ENCODE data around the gene ADAMTS16. TPM values are rescaled to one million over a fixed set of nuclear protein-coding genes. Genes with fewer than 3 reads are reported as not detected.
A peak's percentile ranks its signal among the peaks of the same experiment; 100 is the strongest.

Gene ADAMTS16
- total and polyA plus RNA-seq, 2 experiments from 2014 or later, result 2.8 to 15.4 TPM

GRCh38 chr5:5104550-5104949 lies 35.6 kb upstream of the ADAMTS16 start:
- Histone ChIP-seq H2AFZ (no peak overlapping the region), H3K9me2 (ENCODE audit: insufficient read depth) (peaks cover 20% of the 10 kb centered on the region), H3K4me3 (no peak overlapping the region), H3K36me3 (ENCODE audit: insufficient read depth) (no peaks in the 10 kb centered on the region), H4K20me1 (replicated peaks; ENCODE audit: insufficient read depth) (no peaks in the 10 kb centered on the region), H3K4me1 (ENCODE audit: insufficient read depth) (peaks cover 8% of the 10 kb centered on the region; the same call in 1 of the 2 replicates), H3K27me3 (ENCODE audit: insufficient read depth) (no peaks in the 10 kb centered on the region), H3K27ac (ENCODE audit: low read depth) (no peak overlapping the region), H3K79me2 (replicated peaks; ENCODE audit: insufficient read depth) (no peaks in the 10 kb centered on the region), H3F3A (replicated peaks; ENCODE audit: low read depth) (no peaks in the 10 kb centered on the region), H3K4me2 (no peak overlapping the region)
- peak; percentile 37 for DNase-seq (ENCODE audit: low spot score)
- peak; percentile 55; the same call in 2 of the 3 replicates for ATAC-seq
- H3K4me3 Mint-ChIP-seq, result no peak overlapping the region
- H3K36me3 Mint-ChIP-seq (ENCODE audit: low read depth), result no peaks in the 10 kb centered on the region
- peaks cover 5% of the 10 kb centered on the region; the same call in 2 of the 3 replicates for H3K4me1 Mint-ChIP-seq
- H3K9me3 Mint-ChIP-seq, result peaks cover 6% of the 10 kb centered on the region; the same call in 2 of the 3 replicates
- TF ChIP-seq CTCF (conservative IDR thresholded peaks at IDR 0.05; ENCODE audit: low read depth in 2 of 2) (peak; percentile 5 to 32; a peak in 2 of 4 replicates), ZNF462 (CRISPR knock-in tag; IDR thresholded peaks at IDR 0.05) (0 out of 2 replicates have a peak, but pooled peaks have one; percentile 11), ETS1 (IDR thresholded peaks at IDR 0.05) (no peak)
- no peaks in the 10 kb centered on the region for H3K27me3 Mint-ChIP-seq (ENCODE audit: insufficient read depth, low read depth, poor library complexity)
- H3K27ac Mint-ChIP-seq, result no peak overlapping the region
